Measurements from ENCODE around the gene LMO3. TPM values are rescaled to one million over a fixed set of nuclear protein-coding genes. Genes with fewer than 3 reads are reported as not detected.

Gene LMO3
- total RNA-seq, 1 donor from 2014 or later = 0.98 TPM

DNA sequence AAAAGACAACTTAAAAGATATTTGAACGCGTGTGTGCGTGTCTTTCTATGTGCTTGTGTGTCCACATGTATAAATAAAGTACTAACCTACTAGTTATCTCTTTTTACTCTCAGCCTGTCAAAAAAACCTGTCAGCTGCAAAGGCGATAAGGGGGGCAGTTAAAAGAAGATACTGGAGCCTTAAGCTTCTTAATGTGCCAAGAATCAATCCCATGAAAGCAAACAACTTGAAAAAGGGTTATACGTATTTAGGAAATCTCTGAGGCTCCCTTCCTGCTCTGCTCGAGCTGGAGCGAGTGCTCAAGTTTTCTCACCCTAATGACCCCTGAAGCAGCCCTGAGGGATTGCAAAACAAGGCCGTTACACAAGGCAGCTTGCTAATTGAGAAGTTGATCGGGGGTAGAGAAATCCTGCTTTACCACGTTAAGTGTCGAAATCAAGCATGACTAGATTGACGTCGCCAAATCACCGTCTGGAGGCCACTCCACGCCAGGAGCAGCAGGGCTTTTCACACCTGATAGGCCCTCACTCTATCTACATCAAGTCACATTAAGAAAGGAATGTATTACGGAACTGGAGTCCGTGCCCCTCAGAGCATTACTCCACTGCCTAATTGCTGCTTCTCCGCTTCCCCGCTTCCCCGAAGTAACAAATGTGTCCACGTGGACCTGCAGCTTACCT lies 32.4 kb downstream of the LMO3 start:
- Histone ChIP-seq H3K79me2 (ENCODE audit: insufficient read depth, low read length) (no peaks in the 10 kb centered on the region), H3K9me3 (ENCODE audit: insufficient read depth, low read depth, low read length) (no peaks in the 10 kb centered on the region), H3K4me3 (ENCODE audit: insufficient read depth, low read depth, low read length) (no peak overlapping the region), H4K20me1 (ENCODE audit: insufficient read depth, low read length) (no peaks in the 10 kb centered on the region), H3K9ac (ENCODE audit: low read length) (no peak overlapping the region), H3K4me1 (ENCODE audit: insufficient read depth, low read length) (no peaks in the 10 kb centered on the region), H2AFZ (ENCODE audit: low read depth, low read length) (no peak overlapping the region), H3K4me2 (ENCODE audit: low read length) (no peak overlapping the region), H3K36me3 (ENCODE audit: insufficient read depth, low read length) (no peaks in the 10 kb centered on the region), H3K27me3 (ENCODE audit: insufficient read depth, low read length) (no peaks in the 10 kb centered on the region), H3K27ac (ENCODE audit: low read depth, low read length) (no peak overlapping the region)
- DNase-seq (ENCODE audit: low read depth) = no peak
- no peak for FAIRE-seq
- no peaks in the 10 kb centered on the region for H3K9me3 Mint-ChIP-seq (ENCODE audit: unreplicated experiment)
- peaks cover 2% of the 10 kb centered on the region for H3K27me3 Mint-ChIP-seq (ENCODE audit: low read depth, unreplicated experiment)
- no peaks in the 10 kb centered on the region for H3K36me3 Mint-ChIP-seq (ENCODE audit: low read depth, unreplicated experiment)
- TF ChIP-seq, protein P1, sequence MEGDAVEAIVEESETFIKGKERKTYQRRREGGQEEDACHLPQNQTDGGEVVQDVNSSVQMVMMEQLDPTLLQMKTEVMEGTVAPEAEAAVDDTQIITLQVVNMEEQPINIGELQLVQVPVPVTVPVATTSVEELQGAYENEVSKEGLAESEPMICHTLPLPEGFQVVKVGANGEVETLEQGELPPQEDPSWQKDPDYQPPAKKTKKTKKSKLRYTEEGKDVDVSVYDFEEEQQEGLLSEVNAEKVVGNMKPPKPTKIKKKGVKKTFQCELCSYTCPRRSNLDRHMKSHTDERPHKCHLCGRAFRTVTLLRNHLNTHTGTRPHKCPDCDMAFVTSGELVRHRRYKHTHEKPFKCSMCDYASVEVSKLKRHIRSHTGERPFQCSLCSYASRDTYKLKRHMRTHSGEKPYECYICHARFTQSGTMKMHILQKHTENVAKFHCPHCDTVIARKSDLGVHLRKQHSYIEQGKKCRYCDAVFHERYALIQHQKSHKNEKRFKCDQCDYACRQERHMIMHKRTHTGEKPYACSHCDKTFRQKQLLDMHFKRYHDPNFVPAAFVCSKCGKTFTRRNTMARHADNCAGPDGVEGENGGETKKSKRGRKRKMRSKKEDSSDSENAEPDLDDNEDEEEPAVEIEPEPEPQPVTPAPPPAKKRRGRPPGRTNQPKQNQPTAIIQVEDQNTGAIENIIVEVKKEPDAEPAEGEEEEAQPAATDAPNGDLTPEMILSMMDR (IDR thresholded peaks at IDR 0.05; ENCODE audit: insufficient read depth, low read depth, low read length) = no peak
- no peak for TF ChIP-seq EZH2 (IDR thresholded peaks at IDR 0.05; ENCODE audit: insufficient read depth, low read length)
- H3K4me3 Mint-ChIP-seq (ENCODE audit: unreplicated experiment) = no peak overlapping the region
- H3K27ac Mint-ChIP-seq (ENCODE audit: unreplicated experiment) = no peak overlapping the region
- no peaks in the 10 kb centered on the region for H3K4me1 Mint-ChIP-seq (ENCODE audit: low read depth, unreplicated experiment)

DNA sequence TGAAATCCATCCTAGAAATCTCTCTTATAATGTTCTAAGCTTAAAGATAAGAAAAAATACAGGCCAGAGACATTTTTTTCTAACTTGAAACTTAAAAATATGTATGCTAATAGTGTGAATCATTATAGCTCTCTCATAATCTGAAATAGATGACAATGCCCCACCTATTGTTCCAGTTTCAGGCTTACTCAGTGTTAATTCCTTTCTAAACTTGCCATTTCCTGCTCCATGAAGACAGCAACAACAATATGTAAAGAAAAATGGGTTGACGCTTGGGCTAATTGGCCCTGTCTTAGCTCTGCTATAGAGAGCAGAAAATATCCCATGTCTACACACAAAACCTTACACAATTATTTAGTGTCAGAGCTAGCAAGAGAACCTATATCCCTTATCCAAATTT lies 37.1 kb downstream of the LMO3 start:
- H3K4me2 ChIP-seq (ENCODE audit: low read length) = no peak overlapping the region
- no peaks in the 10 kb centered on the region for H3K4me1 ChIP-seq (ENCODE audit: insufficient read depth, low read length)
- no peak overlapping the region for H3K27ac Mint-ChIP-seq (ENCODE audit: unreplicated experiment)
- H3K9me3 ChIP-seq (ENCODE audit: insufficient read depth, low read depth, low read length) = no peaks in the 10 kb centered on the region
- no peaks in the 10 kb centered on the region for H3K36me3 ChIP-seq (ENCODE audit: insufficient read depth, low read length)
- H3K36me3 Mint-ChIP-seq (ENCODE audit: low read depth, unreplicated experiment) = no peaks in the 10 kb centered on the region
- no peaks in the 10 kb centered on the region for H4K20me1 ChIP-seq (ENCODE audit: insufficient read depth, low read length)
- FAIRE-seq (no peak), DNase-seq (ENCODE audit: low read depth) (no peak)
- H3K27me3 Mint-ChIP-seq (ENCODE audit: low read depth, unreplicated experiment) = no peaks in the 10 kb centered on the region
- H2AFZ ChIP-seq (ENCODE audit: low read depth, low read length) = no peak overlapping the region
- no peaks in the 10 kb centered on the region for H3K27me3 ChIP-seq (ENCODE audit: insufficient read depth, low read length)
- H3K9me3 Mint-ChIP-seq (ENCODE audit: unreplicated experiment) = no peaks in the 10 kb centered on the region
- H3K4me3 Mint-ChIP-seq (ENCODE audit: unreplicated experiment) = no peak overlapping the region
- no peak overlapping the region for H3K9ac ChIP-seq (ENCODE audit: low read length)
- H3K27ac ChIP-seq (ENCODE audit: low read depth, low read length) = no peak overlapping the region
- TF ChIP-seq, protein P1 (IDR thresholded peaks at IDR 0.05; ENCODE audit: insufficient read depth, low read depth, low read length) = no peak
- H3K4me1 Mint-ChIP-seq (ENCODE audit: low read depth, unreplicated experiment) = peaks cover 2% of the 10 kb centered on the region
- no peaks in the 10 kb centered on the region for H3K79me2 ChIP-seq (ENCODE audit: insufficient read depth, low read length)
- no peak overlapping the region for H3K4me3 ChIP-seq (ENCODE audit: insufficient read depth, low read depth, low read length)

DNA sequence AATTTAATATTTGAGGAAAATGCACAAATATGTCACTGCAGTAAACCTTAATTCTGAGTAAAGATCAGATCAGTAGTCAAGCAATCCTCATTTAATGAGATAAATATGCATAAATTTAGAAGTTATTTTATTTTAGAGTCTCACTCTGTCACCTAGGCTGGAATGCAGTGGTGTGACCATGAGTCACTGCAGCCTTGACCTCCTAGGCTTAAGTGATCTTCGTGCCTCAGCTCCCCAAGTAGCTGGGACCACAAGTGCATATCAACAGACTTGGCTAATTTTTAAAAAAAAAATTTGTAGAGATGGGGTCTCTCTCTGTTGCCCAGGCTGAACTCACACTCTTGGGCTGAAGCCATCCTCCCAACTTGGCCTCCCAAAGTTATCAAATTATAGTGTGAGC lies 41.3 kb downstream of the LMO3 start:
- Mint-ChIP-seq H3K4me3 (ENCODE audit: unreplicated experiment) (no peak overlapping the region), H3K4me1 (ENCODE audit: low read depth, unreplicated experiment) (peaks cover 2% of the 10 kb centered on the region)
- no peak for FAIRE-seq

More for the DNA sequence above, 41.3 kb downstream of the LMO3 start:
- TF ChIP-seq EZH2 (IDR thresholded peaks at IDR 0.05; ENCODE audit: insufficient read depth, low read length) = no peak
- TF ChIP-seq, protein P1 (IDR thresholded peaks at IDR 0.05; ENCODE audit: insufficient read depth, low read depth, low read length) = no peak
- H3K36me3 ChIP-seq (ENCODE audit: insufficient read depth, low read length) = no peaks in the 10 kb centered on the region
- H3K4me1 ChIP-seq (ENCODE audit: insufficient read depth, low read length) = no peaks in the 10 kb centered on the region
- H3K9me3 Mint-ChIP-seq (ENCODE audit: unreplicated experiment) = no peaks in the 10 kb centered on the region
- no peak overlapping the region for H2AFZ ChIP-seq (ENCODE audit: low read depth, low read length)
- no peak overlapping the region for H3K27ac ChIP-seq (ENCODE audit: low read depth, low read length)
- H3K9ac ChIP-seq (ENCODE audit: low read length) = no peak overlapping the region
- H3K4me3 ChIP-seq (ENCODE audit: insufficient read depth, low read depth, low read length) = no peak overlapping the region
- H4K20me1 ChIP-seq (ENCODE audit: insufficient read depth, low read length) = no peaks in the 10 kb centered on the region
- H3K9me3 ChIP-seq (ENCODE audit: insufficient read depth, low read depth, low read length) = no peaks in the 10 kb centered on the region
- no peaks in the 10 kb centered on the region for H3K27me3 Mint-ChIP-seq (ENCODE audit: low read depth, unreplicated experiment)
- DNase-seq (ENCODE audit: low read depth) = no peak
- H3K79me2 ChIP-seq (ENCODE audit: insufficient read depth, low read length) = no peaks in the 10 kb centered on the region
- no peak overlapping the region for H3K27ac Mint-ChIP-seq (ENCODE audit: unreplicated experiment)
- no peaks in the 10 kb centered on the region for H3K27me3 ChIP-seq (ENCODE audit: insufficient read depth, low read length)
- H3K4me2 ChIP-seq (ENCODE audit: low read length) = no peak overlapping the region
- no peaks in the 10 kb centered on the region for H3K36me3 Mint-ChIP-seq (ENCODE audit: low read depth, unreplicated experiment)

All from astrocyte (in vitro differentiated cells and primary cell).